ENCODE results near the gene OSBPL9. TPM values are rescaled to one million over a fixed set of nuclear protein-coding genes. Genes with fewer than 3 reads are reported as not detected.

Gene OSBPL9, protein sequence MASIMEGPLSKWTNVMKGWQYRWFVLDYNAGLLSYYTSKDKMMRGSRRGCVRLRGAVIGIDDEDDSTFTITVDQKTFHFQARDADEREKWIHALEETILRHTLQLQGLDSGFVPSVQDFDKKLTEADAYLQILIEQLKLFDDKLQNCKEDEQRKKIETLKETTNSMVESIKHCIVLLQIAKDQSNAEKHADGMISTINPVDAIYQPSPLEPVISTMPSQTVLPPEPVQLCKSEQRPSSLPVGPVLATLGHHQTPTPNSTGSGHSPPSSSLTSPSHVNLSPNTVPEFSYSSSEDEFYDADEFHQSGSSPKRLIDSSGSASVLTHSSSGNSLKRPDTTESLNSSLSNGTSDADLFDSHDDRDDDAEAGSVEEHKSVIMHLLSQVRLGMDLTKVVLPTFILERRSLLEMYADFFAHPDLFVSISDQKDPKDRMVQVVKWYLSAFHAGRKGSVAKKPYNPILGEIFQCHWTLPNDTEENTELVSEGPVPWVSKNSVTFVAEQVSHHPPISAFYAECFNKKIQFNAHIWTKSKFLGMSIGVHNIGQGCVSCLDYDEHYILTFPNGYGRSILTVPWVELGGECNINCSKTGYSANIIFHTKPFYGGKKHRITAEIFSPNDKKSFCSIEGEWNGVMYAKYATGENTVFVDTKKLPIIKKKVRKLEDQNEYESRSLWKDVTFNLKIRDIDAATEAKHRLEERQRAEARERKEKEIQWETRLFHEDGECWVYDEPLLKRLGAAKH
- 20.4 TPM for polyA plus RNA-seq (2012; ENCODE audit: insufficient read depth, insufficient read length, low read depth)

DNA sequence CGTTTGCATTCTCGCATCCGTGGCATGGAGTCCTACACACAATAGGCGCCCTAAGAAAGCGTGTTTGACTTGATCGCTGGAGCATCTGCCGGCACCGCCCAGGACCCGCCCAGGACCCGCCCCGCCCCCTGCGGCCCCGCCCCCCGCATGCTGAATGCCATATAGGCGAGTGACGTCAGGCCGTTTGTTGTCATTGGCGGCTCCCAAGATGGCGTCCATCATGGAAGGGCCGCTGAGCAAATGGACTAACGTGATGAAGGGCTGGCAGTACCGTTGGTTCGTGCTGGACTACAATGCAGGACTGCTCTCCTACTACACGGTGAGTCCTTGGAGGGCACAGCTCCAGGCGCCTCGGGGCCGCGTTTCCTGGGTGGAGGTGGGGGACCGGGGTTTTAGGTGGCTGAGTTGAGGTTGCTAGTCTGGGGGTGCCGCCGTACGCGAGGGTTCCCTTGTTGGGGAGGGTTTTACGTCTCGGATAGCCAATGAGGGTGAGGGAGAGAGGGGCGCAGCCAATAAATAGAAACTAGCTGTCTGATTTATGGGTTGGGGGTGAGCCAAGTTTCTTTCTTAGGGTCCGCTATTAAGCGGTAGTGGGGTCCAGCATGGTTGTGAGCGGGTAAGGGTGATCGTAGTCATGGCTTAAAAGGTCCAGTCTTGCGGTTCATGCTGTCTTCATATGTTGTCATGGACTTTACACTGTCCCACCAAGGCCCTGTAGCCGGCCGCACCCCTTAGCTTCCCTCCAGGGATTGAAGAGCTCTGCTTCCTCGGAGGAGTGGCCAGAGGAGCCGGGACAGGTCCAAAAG, at the start of gene OSBPL9:
TSS of gene OSBPL9 (plus strand) at position 190 of the 806 bp plus-strand sequence. CDS start at position 209, 19 bp downstream.
- Histone ChIP-seq H3K36me3 (no peaks in the 10 kb centered on the region), H3K4me3 (ENCODE audit: low read depth, low read length) (peak within 1 kb of the TSS; percentile 81), H3K9me3 (no peaks in the 10 kb centered on the region), H3K27me3 (no peaks in the 10 kb centered on the region), H3K4me1 (no peaks in the 10 kb centered on the region)
- peak; percentile 79 for DNase-seq
- TF ChIP-seq, protein P1, sequence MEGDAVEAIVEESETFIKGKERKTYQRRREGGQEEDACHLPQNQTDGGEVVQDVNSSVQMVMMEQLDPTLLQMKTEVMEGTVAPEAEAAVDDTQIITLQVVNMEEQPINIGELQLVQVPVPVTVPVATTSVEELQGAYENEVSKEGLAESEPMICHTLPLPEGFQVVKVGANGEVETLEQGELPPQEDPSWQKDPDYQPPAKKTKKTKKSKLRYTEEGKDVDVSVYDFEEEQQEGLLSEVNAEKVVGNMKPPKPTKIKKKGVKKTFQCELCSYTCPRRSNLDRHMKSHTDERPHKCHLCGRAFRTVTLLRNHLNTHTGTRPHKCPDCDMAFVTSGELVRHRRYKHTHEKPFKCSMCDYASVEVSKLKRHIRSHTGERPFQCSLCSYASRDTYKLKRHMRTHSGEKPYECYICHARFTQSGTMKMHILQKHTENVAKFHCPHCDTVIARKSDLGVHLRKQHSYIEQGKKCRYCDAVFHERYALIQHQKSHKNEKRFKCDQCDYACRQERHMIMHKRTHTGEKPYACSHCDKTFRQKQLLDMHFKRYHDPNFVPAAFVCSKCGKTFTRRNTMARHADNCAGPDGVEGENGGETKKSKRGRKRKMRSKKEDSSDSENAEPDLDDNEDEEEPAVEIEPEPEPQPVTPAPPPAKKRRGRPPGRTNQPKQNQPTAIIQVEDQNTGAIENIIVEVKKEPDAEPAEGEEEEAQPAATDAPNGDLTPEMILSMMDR (IDR thresholded peaks at IDR 0.05; ENCODE audit: low read depth, low read length), result no peak

- Histone ChIP-seq H3K36me3 (no peaks in the 10 kb centered on the region), H3K27me3 (no peaks in the 10 kb centered on the region), H3K4me1 (no peaks in the 10 kb centered on the region), H3K4me3 (ENCODE audit: low read depth, low read length) (no peak overlapping the region), H3K9me3 (no peaks in the 10 kb centered on the region)
- TF ChIP-seq, protein P1 (IDR thresholded peaks at IDR 0.05; ENCODE audit: low read depth, low read length), result no peak
- no peak for DNase-seq
Observed at GRCh38 chr1:51567653-51568052, 49.2 kb upstream of the OSBPL9 start.

GRCh38 chr1:51568231-51568935, 48.5 kb upstream of the OSBPL9 start:
- H3K4me3 ChIP-seq (ENCODE audit: low read depth, low read length), result no peak overlapping the region
- no peaks in the 10 kb centered on the region for H3K27me3 ChIP-seq
- TF ChIP-seq, protein P1 (IDR thresholded peaks at IDR 0.05; ENCODE audit: low read depth, low read length), result no peak
- no peaks in the 10 kb centered on the region for H3K4me1 ChIP-seq
- H3K9me3 ChIP-seq, result no peaks in the 10 kb centered on the region
- no peaks in the 10 kb centered on the region for H3K36me3 ChIP-seq
- DNase-seq, result no peak

DNA sequence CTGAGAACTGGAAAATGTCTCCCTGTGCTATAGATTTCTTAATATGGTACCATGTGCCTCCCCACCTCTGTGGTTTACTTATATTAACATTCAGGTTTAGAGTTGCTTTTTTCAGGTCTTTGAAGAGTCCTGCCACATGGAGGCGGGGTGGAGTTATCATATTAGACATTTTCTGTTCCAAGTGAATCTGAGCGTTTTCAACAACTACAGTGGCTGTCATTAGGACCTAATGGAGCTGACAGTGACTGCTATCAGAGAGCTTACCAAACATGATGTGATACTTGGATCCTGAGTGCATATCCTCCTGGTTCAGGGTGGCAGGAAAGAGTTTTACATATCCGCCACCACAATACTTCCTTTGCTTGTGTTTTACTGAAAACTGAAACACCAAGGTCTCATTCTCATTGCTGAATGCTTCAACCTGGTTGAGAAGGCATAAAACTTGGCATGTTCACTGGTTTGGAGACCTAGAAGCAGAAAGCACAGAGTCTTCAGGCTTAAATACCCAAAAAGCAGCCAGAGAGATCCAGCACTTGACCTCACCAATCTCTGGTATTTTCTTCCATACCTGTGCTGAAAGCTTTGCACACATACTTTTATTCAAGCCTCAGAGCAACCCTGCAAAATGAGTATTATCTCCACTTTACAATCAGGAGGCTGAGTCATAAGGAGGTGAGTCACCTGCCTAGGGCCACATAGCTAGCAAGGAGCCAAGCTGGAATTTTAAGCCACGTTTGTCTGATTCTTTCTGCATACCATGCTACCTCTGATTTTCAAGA, 47.4 kb upstream of the OSBPL9 start:
- Histone ChIP-seq H3K4me1 (no peaks in the 10 kb centered on the region), H3K4me3 (ENCODE audit: low read depth, low read length) (no peak overlapping the region), H3K27me3 (no peaks in the 10 kb centered on the region), H3K9me3 (no peaks in the 10 kb centered on the region), H3K36me3 (no peaks in the 10 kb centered on the region)
- TF ChIP-seq, protein P1 (IDR thresholded peaks at IDR 0.05; ENCODE audit: low read depth, low read length), result peak; percentile 14; the same call in 1 of the 2 replicates
- no peak for DNase-seq

GRCh38 chr1:51570063-51570710, 46.7 kb upstream of the OSBPL9 start:
- Histone ChIP-seq H3K4me1 (no peaks in the 10 kb centered on the region), H3K9me3 (no peaks in the 10 kb centered on the region), H3K4me3 (ENCODE audit: low read depth, low read length) (no peak overlapping the region), H3K27me3 (no peaks in the 10 kb centered on the region), H3K36me3 (no peaks in the 10 kb centered on the region)
- DNase-seq, result no peak
- TF ChIP-seq, protein P1 (IDR thresholded peaks at IDR 0.05; ENCODE audit: low read depth, low read length), result no peak

Data from BE2C (cell line).